RWPE2 (cell line): ENCODE measurements around the gene INSIG1.

Experiments
- ATAC-seq: fragments of 200-7000 bp; cut with Tn5 transposase; 3 replicates; pipeline ENCODE4 v1.9.1; 2021; ENCODE audit warnings: low read depth
- DNase-seq: peaks from one replicate; pipeline ENCODE4 v3.0.0-alpha.2; 2020; ENCODE audit warnings: low spot score
- H3K27ac ChIP-seq: fragments of 450-650 bp; 2 replicates; pipeline ENCODE4 v1.5.1; 2017; ENCODE audit warnings: mild to moderate bottlenecking; ENCODE audit not compliant: poor library complexity, severe bottlenecking
- H3K27me3 ChIP-seq: fragments of 250-450 bp; sonication (Bioruptor Pico); 2 replicates; pipeline ENCODE4 v1.5.1; 2021; ENCODE audit warnings: mild to moderate bottlenecking, moderate library complexity; ENCODE audit not compliant: insufficient read depth, poor library complexity, severe bottlenecking
- H3K36me3 ChIP-seq: fragments of 250-450 bp; sonication (Bioruptor Pico); 2 replicates; pipeline ENCODE4 v1.5.1; 2020; ENCODE audit warnings: low read depth, mild to moderate bottlenecking, moderate library complexity
- H3K4me1 ChIP-seq: fragments of 250-450 bp; sonication (Bioruptor Pico); 2 replicates; pipeline ENCODE4 v1.5.1; 2021; ENCODE audit warnings: mild to moderate bottlenecking, moderate library complexity; ENCODE audit not compliant: insufficient read depth, poor library complexity, severe bottlenecking
- H3K4me3 ChIP-seq: fragments of 250-450 bp; sonication (Bioruptor Pico); 2 replicates; pipeline ENCODE4 v1.5.1; 2021; ENCODE audit warnings: mild to moderate bottlenecking, moderate library complexity; ENCODE audit not compliant: severe bottlenecking
- H3K9me3 ChIP-seq: fragments of 250-450 bp; sonication (Bioruptor Pico); 2 replicates; pipeline ENCODE4 v1.5.1; 2021; ENCODE audit warnings: mild to moderate bottlenecking, moderate library complexity; ENCODE audit not compliant: severe bottlenecking
- TF ChIP-seq, protein P1 (sequence below): fragments of 450-650 bp; IDR thresholded peaks from one replicate; pipeline ENCODE4 v1.5.1; 2017; ENCODE audit warnings: mild to moderate bottlenecking, moderate library complexity; ENCODE audit not compliant: poor library complexity, severe bottlenecking

The INSIG1 gene

DNA sequence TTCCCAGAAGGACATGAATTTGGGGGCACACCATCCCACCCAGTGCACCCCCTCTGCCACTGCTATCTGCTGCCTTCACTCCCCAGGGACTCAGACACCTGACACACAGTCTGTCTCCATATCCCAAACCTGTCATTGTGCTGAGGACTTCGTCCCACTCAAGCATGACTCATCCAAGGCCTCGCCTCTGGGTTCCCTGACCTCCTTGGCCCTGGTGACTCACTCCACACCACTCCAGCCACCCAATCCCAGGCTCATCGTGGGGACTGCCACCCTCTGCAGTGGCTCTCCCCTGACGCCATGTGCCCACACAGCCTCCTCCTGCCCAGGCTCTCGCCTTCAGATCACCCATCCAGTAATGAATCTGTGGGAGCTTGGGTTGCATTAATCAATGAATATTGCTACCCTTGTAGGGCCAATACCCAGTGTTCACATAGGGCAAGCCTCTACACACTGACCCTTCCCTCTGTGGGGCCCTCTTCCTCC lies 6.6 kb upstream of the INSIG1 start:
- no peak overlapping the region for H3K27ac ChIP-seq
- peaks cover 5% of the 10 kb centered on the region for H3K4me1 ChIP-seq
- no peak for DNase-seq
- ATAC-seq, result peak; percentile 66
- H3K9me3 ChIP-seq, result no peaks in the 10 kb centered on the region
- no peaks in the 10 kb centered on the region for H3K27me3 ChIP-seq
- TF ChIP-seq, protein P1, sequence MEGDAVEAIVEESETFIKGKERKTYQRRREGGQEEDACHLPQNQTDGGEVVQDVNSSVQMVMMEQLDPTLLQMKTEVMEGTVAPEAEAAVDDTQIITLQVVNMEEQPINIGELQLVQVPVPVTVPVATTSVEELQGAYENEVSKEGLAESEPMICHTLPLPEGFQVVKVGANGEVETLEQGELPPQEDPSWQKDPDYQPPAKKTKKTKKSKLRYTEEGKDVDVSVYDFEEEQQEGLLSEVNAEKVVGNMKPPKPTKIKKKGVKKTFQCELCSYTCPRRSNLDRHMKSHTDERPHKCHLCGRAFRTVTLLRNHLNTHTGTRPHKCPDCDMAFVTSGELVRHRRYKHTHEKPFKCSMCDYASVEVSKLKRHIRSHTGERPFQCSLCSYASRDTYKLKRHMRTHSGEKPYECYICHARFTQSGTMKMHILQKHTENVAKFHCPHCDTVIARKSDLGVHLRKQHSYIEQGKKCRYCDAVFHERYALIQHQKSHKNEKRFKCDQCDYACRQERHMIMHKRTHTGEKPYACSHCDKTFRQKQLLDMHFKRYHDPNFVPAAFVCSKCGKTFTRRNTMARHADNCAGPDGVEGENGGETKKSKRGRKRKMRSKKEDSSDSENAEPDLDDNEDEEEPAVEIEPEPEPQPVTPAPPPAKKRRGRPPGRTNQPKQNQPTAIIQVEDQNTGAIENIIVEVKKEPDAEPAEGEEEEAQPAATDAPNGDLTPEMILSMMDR, result no peak
- H3K4me3 ChIP-seq, result no peak overlapping the region
- H3K36me3 ChIP-seq, result no peaks in the 10 kb centered on the region

DNA sequence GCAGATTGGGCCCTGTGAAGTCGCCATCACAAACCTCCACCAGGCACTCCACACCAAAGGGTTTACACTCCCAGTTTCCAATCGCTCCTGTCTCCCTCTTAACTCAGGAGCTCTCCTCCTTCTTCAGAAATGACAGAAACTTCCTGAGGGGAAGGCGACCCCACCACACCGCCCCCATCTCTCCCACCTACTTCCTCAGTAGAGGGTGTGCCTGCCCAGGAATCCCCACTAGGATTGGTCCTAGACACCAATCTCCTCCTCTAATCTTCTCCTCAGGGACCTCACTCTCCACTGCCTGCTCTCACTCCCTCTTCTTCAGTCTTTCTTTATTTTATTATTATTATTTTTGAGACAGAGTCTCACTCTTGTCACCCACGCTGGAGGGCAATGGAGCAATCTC lies 5.9 kb upstream of the INSIG1 start:
- no peak for ATAC-seq
- TF ChIP-seq, protein P1, result no peak
- H3K27ac ChIP-seq, result no peak overlapping the region

DNA sequence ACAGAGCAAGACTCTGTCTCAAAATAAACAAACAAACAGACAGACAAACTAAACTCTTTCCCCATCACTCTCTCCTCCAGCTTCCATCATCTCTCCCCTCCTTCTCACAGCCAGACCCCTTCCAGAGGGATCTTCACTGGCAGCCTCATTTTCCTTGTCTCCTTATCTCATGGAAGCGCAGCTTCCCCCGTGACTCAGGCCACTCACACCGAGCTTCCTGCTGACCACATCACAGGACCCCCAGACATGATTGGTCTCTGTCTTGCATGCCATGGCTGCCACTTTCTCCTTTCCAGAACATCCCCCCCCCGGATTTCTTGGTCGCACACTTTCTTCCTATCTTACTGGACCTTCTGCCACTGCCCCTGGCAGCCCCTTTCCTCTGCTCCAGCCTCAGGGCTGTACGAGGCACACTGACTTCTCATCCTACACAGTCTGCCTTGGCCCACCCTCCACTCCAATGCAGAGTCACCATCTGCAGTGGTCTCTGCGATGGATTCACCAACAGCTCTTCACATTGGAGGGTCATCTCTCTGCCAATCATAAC lies 4.9 kb upstream of the INSIG1 start:
- no peaks in the 10 kb centered on the region for H3K27me3 ChIP-seq
- H3K27ac ChIP-seq, result no peak overlapping the region
- H3K36me3 ChIP-seq, result no peaks in the 10 kb centered on the region
- peaks cover 5% of the 10 kb centered on the region for H3K4me1 ChIP-seq
- TF ChIP-seq, protein P1, result no peak
- DNase-seq (no peak), ATAC-seq (no peak)
- no peaks in the 10 kb centered on the region for H3K9me3 ChIP-seq
- H3K4me3 ChIP-seq, result no peak overlapping the region

More for the DNA sequence above, 5.9 kb upstream of the INSIG1 start:
- Histone ChIP-seq H3K4me1 (peaks cover 5% of the 10 kb centered on the region), H3K36me3 (no peaks in the 10 kb centered on the region), H3K27me3 (no peaks in the 10 kb centered on the region), H3K4me3 (no peak overlapping the region), H3K9me3 (no peaks in the 10 kb centered on the region)
- no peak for DNase-seq

DNA sequence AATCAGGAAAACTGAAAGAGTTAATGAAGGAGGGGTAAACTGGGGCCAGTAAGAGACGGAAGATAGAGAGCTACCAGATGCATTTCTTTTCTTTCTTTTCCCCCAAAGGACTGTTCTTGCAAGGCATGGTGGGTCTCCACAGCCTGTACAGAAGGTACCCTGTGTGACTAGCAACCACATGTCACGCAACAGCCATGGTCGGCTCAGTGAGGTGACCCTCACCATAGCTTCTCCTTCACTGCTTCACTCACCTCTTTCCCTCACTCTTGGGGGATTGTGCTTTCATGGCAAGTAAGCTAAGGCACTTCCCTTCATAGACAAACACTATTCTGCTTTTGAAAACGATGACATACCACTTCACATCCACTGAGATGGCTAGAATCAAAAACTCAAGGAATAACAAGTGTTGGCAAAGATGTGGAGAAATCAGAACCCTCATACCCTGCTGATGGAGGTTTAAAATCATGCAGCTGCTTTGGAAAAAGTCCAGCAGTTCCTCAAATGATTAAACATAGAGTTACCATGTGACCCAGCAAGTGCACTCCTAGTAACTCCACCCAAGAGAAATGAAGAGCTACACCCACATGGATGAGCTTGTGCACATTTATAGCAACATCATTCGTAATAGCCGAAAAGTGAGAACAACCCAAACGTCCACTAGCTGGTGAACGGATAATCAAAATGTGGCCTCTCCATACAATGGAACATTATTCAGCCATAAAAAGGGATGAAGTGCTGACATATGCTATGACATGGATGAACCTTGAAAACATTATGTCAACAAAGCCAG lies 3.8 kb upstream of the INSIG1 start:
- Histone ChIP-seq H3K4me1 (peaks cover 5% of the 10 kb centered on the region), H3K27me3 (no peaks in the 10 kb centered on the region), H3K36me3 (peaks cover 8% of the 10 kb centered on the region), H3K9me3 (no peaks in the 10 kb centered on the region), H3K27ac (no peak overlapping the region), H3K4me3 (no peak overlapping the region)
- TF ChIP-seq, protein P1, result no peak
- DNase-seq (no peak), ATAC-seq (no peak)

DNA sequence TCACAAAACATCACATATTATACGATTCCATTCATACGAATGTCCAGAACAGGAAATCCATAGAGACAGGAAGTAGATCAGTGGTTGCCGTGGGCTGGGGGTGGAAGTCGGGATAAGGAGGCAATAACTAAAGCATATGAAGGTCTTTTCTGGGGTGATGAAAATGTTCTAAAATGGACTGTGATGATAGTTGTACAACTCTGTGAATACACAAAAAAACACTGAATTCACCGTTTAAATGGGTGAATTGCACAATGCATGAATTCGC lies 3.2 kb upstream of the INSIG1 start:
- Histone ChIP-seq H3K4me1 (peaks cover 5% of the 10 kb centered on the region), H3K4me3 (no peak overlapping the region), H3K9me3 (no peaks in the 10 kb centered on the region), H3K36me3 (peaks cover 13% of the 10 kb centered on the region), H3K27me3 (no peaks in the 10 kb centered on the region), H3K27ac (no peak overlapping the region)
- ATAC-seq (no peak), DNase-seq (no peak)
- TF ChIP-seq, protein P1, result no peak
